ENCODE measurements around the gene CUL3. TPM values are rescaled to one million over a fixed set of nuclear protein-coding genes. Genes with fewer than 3 reads are reported as not detected.

CUL3 gene
- total RNA-seq, 1 donor from 2014 or later: 69.7 TPM

DNA sequence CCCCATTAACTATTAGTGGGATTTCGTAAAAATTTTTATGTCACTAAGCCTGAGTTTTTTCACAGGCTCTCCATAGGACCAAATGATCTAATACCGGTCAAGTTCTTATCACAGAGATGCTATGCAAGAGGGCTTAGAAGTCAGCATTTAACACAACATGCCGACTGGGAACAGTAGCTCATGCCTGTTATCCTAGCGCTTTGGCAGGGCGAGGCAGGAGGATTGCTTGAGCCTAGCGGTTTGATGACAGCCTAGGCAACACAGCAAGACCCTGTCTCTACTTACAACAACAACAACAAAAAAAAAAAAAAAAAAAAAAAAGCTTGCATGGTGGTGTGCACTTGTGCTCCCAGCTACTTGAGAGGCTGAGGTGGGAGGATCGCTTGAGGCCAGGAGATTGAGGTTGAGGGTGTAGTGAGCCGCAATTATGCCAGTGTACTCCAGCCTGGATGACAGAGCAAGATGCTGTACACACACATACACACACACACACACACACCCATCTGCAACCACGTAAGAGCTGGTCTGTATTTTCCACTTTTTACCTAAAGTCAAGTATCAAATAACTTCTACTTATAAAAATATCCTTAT is 115.7 kb downstream of the CUL3 start:
- no peak for ATAC-seq

DNA sequence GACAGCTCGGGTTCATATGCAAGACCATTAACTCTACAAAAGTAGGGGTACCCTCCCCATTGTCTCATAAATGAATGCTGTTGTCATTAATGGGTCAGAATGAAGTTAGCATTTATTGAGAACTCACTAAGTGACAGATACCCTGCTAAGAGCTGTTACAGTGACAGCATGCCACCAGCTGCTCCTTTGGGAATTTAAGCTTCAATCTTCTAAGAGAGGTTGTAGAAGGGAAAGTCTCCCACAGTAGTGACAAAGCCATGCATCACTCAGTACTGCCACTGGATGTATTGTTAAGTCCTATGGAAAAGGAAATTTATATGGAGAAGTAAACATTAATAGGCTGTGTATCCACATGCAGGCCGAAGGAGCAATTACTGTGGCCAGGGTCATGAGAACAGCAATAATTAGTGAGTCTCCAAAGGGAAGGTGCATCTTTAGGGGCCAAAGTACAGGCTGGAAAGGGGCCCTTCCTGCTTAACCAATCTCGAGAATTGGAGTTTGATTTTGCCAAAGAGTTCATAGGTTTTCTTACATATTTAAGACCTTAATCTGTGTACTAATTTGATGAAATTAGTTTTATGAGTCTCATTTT is 118.8 kb downstream of the CUL3 start:
- ATAC-seq: no peak

DNA sequence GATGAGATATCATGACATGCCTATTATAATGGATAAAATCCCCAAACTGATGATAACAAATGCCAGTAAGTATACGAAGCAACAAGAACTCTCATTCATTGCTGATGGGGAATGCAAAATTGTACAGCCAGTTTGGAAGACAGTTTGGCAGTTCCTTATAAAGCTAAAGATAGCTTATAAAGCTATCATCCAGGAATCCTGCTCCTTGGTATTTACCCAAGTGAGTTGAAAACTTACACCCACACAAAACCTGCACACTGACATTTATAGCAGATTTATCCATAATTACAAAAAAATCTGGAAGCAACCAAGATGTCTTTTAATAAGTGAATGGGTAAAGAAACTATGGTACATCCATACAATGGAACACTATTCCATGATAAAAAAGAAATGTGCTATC is 123.8 kb downstream of the CUL3 start:
- no peak for ATAC-seq

DNA sequence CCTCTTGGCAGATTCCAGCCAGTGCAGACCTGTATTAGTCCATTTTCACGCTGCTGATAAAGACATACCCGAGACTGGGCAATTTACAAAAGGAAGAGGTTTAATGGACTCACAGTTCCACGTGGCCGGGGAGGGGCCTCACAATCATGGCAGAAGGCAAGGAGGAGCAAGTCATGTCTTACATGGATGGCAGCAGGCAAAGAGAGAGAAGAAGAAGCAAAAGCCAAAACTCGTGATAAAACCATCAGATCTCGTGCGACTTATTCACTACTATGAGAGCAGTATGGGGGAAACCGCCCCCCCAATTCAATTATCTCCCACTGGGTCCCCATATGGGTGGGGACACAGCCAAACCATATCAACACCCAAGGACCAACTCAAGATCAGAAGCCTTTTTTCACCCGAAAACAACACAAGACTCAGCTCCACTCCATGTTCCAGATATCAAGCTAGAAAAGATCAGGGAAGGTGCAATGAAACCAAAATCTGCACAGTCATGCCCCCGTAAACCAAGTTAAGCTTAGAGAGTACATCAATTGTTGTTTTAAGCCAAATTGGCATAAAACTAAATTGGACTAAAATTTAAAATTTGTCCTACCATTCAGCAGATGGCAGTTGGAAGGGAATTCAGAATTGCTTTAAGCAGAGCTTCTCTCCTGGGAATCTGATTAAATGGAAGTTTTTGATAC is 127.6 kb downstream of the CUL3 start:
- no peak for ATAC-seq

DNA sequence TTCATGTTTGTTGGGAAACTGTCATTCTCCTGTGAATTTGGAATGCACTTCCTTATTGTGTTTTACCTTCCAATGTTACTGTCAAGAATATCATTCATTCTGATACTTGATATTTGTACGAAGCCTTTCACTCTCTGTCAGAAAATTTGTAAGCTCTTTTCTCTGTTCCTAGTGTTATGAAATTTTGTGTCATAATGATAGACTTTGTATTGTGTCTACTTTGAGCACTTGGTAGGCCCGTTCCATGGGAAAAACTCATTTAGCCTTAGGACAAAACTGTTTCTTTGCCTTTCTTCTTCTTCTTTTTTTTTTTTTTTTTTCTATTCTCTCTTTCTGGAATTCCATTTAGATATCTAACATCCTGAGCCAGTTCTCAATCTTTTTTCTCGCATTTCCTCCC is 131.3 kb downstream of the CUL3 start:
- no peak for ATAC-seq

DNA sequence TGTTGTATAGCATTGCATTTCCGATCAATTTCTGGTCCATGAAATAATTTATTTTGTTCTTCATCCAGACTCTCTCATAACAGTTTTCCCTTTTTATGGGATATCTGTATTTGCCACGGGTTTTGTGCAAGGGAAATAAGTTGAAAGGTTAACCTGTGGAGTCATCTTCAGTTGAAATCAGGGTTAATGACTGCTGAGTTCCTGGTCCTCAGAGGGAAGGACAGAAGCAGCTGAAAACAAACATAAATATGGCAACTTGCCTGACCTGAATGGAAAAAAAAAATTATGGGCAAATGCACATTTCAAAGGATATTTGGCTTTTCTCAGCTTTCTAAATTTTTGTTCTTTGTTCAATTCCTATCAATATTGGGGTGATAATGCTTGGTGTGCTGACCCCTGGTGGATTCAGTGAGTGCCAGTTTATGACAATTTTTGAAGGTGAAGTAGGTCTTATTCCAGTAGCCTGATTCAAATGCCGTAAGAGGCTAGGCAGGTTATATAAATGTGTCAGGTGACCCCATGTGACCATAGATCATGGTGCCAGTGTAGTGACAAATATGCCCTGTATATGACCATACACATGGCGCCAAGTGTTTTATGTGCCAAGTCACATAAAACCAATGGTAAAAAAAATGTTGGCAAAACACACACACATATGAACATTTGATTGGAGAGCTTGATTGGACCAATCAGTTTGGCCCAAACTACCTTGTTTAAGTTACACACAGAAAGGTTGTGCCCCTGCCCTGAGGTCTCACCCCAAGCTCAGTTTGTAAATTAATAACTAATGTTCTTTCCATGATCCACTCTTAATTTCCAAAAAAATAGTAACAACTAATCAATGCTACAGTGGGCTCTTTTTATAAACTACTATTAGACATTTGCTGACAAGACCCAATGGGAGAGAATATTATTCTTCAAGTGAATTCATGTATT is 135.7 kb downstream of the CUL3 start:
- ATAC-seq: peak; percentile 67

DNA sequence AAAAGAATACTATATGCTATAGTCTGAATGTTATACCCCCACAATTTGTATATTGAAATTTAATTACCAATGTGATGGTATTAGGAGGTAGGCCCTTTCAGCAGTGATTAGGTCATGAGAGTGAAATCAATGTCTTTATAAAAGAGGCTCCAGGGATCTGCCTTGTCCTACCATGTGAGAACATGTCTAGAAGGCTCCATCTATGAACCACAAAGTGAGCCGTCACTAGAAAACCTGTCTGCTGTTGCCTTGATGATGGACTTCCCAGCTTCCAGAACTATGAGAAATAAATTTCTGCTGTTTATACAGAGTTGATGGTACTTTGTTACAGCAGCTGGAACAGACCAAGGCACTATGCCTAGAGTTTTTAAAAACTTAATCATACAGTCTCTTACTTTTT is 136.9 kb downstream of the CUL3 start:
- peak; percentile 33 for ATAC-seq

DNA sequence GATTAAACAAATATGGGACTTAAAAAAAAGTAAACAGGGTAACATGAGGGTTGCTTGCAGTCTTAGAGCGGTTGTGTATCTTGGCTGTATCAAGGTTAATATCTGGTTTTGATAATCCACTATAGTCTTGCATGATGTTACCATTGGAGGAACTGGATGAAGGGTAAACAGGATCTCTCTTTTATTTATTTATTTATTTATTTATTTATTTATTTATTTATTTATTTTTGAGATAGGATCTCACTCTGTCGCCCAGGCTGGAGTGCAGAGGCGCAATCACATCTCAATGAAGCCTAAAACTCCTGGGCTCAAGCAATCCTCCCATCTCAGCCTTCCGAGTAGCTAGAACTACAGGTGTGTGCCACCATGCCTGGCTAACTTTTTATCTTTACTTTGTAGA is 140.4 kb downstream of the CUL3 start:
- ATAC-seq: no peak

DNA sequence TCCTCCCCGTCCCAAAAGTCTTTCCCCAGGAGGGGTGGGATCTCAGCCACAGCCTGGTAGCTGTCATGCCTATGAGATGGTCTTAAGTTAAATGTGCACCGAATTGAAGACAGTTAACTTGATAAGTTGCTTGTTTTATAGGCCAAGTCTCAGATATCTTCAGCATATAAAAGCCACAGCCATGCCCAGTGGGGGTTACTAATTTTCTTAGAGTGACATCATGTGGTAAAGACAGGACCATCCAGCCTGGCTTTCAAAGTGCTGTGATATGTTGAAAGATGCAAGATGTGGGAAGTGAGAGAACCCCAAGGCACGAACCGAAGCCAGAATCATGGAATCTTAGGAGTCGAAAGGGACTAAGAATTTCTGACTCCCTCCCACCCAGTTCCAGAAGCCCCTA is 141.1 kb downstream of the CUL3 start:
- ATAC-seq: no peak

DNA sequence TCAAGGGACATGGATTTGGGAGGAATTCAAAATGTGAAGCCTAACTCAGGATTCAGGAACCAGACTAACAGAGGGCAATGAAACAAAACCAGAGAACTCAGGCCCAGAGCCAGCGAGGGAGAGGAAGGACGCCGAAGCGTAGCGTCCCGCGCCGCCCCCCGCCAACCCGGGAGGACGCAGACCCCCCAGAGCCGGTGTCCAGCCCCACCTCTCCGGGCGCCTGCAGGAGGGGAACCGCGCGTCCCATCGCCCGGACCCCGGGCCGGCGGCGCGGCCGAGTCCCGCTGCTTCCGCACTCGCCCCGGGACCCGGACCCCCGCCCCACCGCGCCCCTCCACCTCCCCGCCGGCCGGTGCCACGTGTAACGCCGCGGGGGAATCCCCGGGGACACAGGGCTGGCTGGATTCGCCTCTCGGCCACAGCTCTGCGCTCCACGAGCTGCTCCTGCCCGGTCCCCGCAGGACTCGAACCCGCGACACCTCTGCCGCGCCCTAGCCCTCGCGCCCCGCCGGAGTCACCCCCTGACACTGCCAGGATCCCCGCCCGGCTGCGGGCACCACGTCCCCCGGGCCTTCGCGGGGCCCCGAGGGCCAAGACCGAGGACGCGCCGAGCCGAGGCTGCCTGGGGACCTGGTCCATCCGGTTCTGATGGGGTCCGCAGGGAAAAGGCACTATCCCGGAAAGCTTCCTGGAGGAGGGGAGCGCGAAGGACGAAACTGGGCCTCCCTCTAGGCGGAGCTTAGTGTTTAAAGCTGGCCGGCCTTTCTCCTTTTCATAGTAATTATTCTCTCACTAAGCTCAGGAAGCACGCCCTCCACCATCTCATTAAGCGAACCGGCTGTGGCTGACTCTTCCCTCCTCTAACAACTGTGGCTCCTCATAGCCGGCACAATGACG is 142.8 kb downstream of the CUL3 start:
- peak; percentile 31 for ATAC-seq

DNA sequence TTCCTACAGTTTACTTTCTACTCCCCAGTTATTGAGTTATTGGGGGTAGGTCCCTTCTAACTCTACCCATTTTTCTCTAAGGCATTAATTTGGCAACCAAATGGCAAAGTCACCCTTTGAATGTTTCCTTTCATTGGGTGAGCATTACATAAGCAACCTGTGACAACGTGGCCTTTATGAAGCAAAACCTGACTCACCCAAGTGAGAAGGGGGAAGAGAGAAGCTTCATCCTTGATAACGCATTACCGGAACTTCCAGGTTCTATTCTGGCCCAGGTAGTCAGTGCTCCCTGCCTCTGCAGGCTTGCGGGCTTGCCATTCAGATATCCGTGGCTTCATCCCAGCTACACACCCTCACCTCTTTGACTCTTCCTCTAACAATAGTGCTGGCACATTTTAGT is 144.2 kb downstream of the CUL3 start:
- peak; percentile 87 for ATAC-seq

DNA sequence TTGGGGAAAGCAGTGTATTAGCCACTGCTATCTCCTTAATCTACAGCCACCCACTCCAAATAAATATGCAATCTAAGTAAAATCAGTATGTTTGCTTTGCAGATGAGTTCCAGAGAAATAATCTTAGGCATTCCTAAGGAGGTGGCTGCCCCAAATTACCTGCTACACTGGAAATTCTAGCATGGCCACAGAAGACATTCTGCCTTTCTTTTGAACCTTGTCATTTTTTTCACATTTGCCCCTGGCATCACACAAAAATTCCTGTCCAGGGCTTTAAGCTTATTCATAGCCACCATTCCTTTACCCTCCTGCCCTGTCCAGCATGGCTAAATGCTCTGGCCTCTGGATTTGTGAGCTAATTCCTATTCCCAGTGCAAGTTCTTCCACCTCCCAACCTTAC is 146.4 kb downstream of the CUL3 start:
- peak; percentile 4 for ATAC-seq

DNA sequence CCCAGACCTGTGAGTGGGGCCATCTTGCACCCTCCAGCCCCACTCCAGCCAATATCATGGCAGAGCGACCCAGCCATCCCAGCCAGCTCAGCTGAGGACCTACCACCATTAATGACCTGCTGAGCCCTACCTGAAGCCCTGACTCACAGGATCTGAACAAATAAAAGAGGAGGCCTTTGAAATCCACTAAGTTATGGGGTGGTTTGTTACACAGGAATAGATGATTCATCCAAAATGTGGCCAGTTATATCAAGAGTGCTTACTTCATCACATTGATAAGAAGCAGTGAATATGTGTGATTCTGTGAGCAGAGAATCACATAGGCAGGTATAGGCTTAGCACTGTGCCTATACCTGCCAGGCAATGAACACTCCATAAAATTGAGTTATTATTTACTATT is 148.5 kb downstream of the CUL3 start:
- ATAC-seq: peak; percentile 80

DNA sequence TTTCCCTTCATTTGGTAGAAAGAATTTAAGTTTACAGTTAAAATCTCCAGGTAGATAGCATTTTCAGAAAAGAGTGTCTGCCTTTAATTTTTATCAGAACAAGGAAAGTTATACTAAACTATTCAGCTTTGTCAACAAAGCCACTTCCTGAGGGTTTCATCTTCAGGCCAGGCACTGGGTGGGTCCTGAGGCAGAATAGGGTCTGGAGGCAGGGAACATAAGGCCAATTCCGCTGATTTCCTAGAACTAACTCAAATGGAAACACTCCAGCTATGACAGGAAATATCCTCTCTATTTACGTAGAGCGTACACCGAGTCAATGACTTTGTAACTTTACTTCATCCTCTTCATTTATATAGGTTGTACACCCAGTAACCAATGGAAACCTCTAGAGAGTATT is 150.5 kb downstream of the CUL3 start:
- ATAC-seq: no peak

DNA sequence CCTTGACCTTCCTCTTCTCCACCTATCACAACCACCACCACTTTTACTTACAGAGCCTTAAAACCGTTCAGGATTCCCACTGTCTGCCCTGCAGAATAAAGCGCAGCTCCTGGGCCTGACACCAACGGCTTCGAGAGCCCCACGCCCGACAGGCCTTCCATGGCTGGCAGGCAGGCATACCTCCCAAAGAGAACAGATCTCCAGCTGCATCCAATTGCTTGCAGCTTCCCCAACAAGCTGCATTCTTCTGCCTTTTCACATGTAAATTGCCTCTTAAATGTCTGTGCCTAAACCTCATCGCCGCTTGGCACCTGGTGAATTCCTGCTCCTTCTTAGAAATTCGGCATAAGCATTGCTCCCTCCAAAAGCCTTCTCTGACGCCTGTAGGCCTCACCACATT is 151.7 kb downstream of the CUL3 start:
- no peak for ATAC-seq

DNA sequence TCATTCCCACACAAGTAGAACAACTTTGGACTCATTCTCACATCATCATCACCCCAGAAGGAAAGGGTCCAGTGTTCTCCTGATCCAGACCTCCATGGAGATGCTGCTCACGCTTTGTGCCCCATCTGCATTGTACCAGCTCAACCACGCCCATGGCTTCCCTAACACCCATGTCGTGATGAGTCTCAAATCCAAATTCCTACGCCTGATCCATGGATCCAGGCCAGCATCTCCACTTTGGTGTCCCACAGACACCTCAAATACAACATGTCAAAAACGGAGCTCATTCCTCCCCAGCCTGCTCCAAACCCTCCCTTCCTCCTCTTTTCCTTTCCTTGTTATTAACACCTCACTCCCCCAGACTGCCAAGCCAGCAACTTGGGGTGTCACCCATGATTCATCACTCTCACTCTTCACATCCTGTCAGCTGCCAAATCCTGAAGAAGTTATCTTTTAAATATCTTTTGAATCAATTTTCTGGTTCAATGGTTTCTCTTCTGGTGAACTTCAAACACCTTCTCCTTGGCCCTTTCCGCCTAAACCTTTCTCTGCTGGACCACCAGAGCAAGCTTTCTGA is 153.1 kb downstream of the CUL3 start:
- peak; percentile 48 for ATAC-seq

DNA sequence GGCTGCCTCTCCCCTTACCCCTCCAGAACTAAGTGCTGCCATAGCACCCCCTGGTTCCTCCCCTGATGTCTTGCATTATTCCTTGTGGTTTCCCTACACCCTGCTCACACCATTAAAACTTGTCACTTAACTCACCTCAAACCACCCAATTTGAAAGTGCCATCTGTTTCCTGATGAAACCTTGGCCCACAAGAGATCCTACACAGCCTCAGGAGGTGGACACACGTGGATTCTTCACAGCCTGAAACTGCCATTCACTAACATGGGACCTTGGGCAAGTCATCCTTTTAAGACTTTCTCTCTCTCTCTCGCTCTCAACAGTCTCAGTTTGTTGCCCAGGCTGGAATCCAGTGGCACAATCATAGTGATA is 155.7 kb downstream of the CUL3 start:
- ATAC-seq: no peak

DNA sequence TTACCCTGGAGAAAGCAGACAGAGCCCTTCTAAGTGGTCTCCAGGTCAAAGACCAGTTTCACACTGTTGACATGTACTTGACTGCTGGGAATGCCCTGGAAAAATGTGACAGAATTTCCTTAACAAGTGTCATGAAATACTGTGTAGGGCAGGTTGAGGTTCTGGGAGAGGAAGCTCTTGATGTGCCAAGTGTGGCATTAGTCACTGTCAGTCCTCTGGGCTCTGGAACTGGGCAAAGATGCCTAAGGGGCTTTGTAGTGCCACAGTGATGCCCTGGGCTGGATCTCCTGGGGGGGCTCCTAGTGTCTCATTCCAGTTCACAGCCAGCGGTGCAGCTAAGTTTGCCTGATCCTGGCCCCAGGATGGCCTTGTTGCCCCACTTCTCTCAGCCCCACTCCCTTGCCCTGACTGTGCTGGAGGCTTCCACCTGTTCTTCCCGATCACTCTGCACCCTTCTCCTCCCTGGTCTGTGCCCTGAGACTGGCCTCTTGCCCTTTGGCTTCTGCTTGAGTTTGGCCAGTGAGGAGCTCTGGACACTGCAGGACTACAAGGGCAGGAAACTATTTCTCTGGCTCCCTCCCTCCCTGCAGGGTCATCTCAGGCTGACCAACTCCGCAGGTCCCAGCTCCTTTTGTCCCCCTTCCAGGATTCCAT is 156.2 kb downstream of the CUL3 start:
- no peak for ATAC-seq

DNA sequence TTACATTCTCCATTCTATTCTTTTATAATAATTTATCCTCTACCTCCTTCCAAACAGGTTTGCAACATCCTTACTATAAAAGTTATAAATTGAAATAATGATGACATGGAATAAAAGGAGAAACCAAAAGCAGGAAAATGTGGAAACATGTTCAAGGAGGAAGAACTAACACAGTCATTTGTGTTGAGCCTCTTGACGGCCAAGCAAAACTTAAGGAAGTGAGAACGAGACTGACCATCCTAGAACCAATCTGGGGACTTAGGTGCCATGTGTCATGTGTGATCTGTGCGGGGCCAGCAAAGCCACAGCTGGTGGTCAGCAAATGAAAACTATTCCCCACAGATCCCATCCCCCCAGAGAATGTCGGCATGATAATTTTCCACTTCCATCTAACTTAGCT is 157.7 kb downstream of the CUL3 start:
- no peak for ATAC-seq

DNA sequence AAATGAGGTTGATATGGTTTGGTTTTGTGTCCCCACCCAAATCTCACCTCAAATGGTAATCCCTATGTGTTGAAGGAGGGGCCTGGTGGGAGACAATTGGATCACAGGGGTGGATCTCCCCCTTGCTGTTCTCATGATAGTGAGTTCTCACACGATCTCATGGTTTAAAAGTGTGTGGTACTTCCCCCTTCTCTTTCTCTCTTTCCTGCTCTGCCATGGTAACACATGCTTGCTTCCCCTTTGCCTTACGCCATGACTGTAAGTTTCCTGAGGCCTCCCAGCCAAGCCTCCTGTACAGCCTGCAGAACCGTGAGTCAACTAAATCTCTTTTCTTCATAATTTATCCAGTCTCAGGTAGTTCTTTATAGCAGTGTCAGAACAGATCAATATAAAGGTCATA is 158.5 kb downstream of the CUL3 start:
- ATAC-seq: no peak

DNA sequence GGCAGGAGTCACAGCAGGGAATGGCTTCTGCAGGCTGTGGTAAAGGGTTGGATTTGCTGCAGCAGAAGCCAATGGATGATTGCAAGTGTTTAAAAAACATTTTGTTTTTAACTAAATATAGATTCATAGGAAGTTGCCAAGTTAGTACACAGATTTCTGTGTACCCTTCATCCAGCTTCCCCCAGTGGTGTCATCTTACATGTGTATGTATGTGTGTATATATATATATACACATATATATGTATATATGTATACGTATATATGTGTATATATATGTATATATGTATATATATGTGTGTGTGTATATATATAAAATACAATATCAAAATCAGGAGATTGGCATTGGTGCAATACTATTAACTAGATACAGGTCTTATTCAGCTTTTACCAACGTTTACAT is 164.1 kb downstream of the CUL3 start:
- no peak for ATAC-seq

Data from esophagus mucosa (tissue), 1 donor.